Spleen (tissue), 11 donors: Measurements from ENCODE around the gene PSMC6. TPM values are rescaled to one million over a fixed set of nuclear protein-coding genes. Genes with fewer than 3 reads are reported as not detected.
"Not testable (repeated sequence)": the region's sequence is repeated elsewhere in the genome, so short reads cannot be mapped to it uniquely, and the experiment has no call there.

Experiments used
- DNase-seq: peaks from one replicate; pipeline ENCODE4 v3.0.0-alpha.2; 2020
- H3K27ac ChIP-seq, 8 donors: fragments of 200-600 bp; sonication (generic) in 7 of 8; 1 replicate in 4 of 8; 2 replicates in 4 of 8; pipeline versions ENCODE4 v1.5.0 to v1.8.0; 2016 to 2021; ENCODE audit warnings: inconsistent platforms in 4 of 8, mild to moderate bottlenecking in 4 of 8, moderate library complexity in 1 of 8
- H3K27me3 ChIP-seq, 7 donors: fragments of 200-600 bp; sonication (generic) in 6 of 7; replicated peaks in 1 of 7; 1 replicate in 4 of 7; 2 replicates in 3 of 7; pipeline versions ENCODE4 v1.5.0 to v1.8.0; 2016 to 2021; ENCODE audit warnings: inconsistent platforms in 3 of 7, mild to moderate bottlenecking in 1 of 7
- H3K36me3 ChIP-seq, 6 donors: fragments of 200-600 bp; sonication (generic) in 5 of 6; 1 replicate in 4 of 6; 2 replicates in 2 of 6; pipeline versions ENCODE4 v1.5.0 to v1.8.0; 2016 to 2021; ENCODE audit warnings: inconsistent platforms in 2 of 6
- H3K4me1 ChIP-seq, 6 donors: fragments of 200-600 bp; sonication (generic) in 5 of 6; 1 replicate in 3 of 6; 2 replicates in 3 of 6; pipeline versions ENCODE4 v1.5.0 to v1.8.0; 2016 to 2021; ENCODE audit warnings: inconsistent platforms in 3 of 6
- H3K4me3 ChIP-seq, 8 donors: fragments of 200-600 bp; sonication (generic) in 7 of 8; 1 replicate in 4 of 8; 2 replicates in 4 of 8; pipeline versions ENCODE4 v1.5.0 to v1.8.0; 2016 to 2021; ENCODE audit warnings: inconsistent platforms in 4 of 8, mild to moderate bottlenecking in 4 of 8, moderate library complexity in 2 of 8
- H3K9me3 ChIP-seq, 8 donors: fragments of 200-600 bp; sonication (generic) in 7 of 8; 1 replicate in 4 of 8; 2 replicates in 4 of 8; pipeline versions ENCODE4 v1.5.0 to v1.8.0; 2016 to 2021; ENCODE audit warnings: inconsistent platforms in 4 of 8
- POLR2A ChIP-seq, 3 donors: fragments of 450-650 bp; IDR thresholded peaks; one replicate each; pipeline ENCODE4 v1.5.1; 2017; ENCODE audit warnings: antibody characterized with exemption in 3 of 3, mild to moderate bottlenecking in 1 of 3
- POLR2AphosphoS5 ChIP-seq, 3 donors: sonication (generic); formaldehyde crosslinking; IDR thresholded peaks; one replicate each; pipeline ENCODE4 v1.5.1; 2017; ENCODE audit warnings: antibody characterized with exemption in 3 of 3
- WGBS, 5 donors: extraction: QIAGEN DNeasy Blood & Tissue Kit in 3 of 5; methylation state at CpG; one replicate each; pipeline versions ENCODE4 v1.1.5 to v1.1.7; 2013 to 2018; 5-methylcytosine and 5-hydroxymethylcytosine counted together
- intact Hi-C: fragments of 100-400 bp; cut with DNase I; formaldehyde crosslinking; loops from one replicate; pipeline ENCODE4 v1.15.0; 2023; ENCODE audit warnings: low total_unique reads
- polyA plus RNA-seq, 3 donors: library from polyadenylated mRNA; stranded (reverse); fragments of 200-250 nt; gene quantifications; one replicate each; pipeline ENCODE4 v1.2.1, GENCODE V29; 2013
- total RNA-seq, 7 donors: library from RNA; depleted of rRNA in 3 of 7; stranded (reverse); fragments of >200 nt in 3 of 7; fragmentation: NEBNext Ultra II Directional in 4 of 7; extraction: Animal tissue kit (Norgen Biotek cat#: 25700) in 4 of 7; gene quantifications; one replicate each; pipeline versions ENCODE4 v1.1.0 to v1.2.1, GENCODE V29; 2016 to 2021
- TF ChIP-seq, protein P1 (sequence below), 11 experiments: fragments of 200-600 bp in 7 of 11; fragments of 450-650 bp in 4 of 11; sonication (generic) in 4 of 11; IDR thresholded peaks in 8 of 11; conservative IDR thresholded peaks in 3 of 11; 1 replicate in 7 of 11; 2 replicates in 4 of 11; pipeline versions ENCODE4 v1.4.0 to v1.8.0; 2016 to 2021; ENCODE audit warnings: antibody characterized with exemption in 11 of 11, inconsistent platforms in 4 of 11, mild to moderate bottlenecking in 1 of 11
- donor health status: healthy with polysubstance abuse.
- donor health status: DM: no; HTN: no; CAD: no; lungs with moderate emphysema.
- donor health status: DM: no; HTN: no; CAD: no.
- donor health status: Bipolar disorder and iron deficiency.
- donor health status: healthy.
- donor health status: DM: no; HTN: no; CAD: no.
- donor health status: DM: yes; HTN: yes; CAD: no.

PSMC6 gene
- total and polyA plus RNA-seq, 10 donors, result 64.7 to 98.9 (median 82.4) TPM

DNA sequence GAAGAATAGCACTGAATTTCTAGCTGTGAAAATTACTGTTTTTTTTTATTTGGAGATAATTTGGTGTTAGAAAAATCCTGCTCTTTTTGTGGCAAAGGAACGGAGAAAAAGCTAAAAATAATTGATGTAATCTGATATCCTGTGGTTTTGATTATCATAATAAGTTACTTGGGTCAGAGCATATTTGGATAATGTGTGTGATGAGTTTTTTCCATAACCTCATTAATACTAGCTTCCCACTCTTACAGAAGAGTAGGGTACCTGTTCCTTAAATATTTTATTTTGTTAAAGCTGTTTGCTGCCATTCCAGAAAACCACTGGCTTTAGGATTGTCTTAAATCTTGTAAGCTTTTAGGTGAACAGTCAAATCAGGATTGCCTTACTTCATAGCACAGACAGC is 4.7 kb downstream of the PSMC6 start:
- Histone ChIP-seq H3K4me3 (no peak overlapping the region), H3K4me1 (peaks cover 9 to 59% (median 28%) of the 10 kb centered on the region in 6 donors), H3K9me3 (no peaks in the 10 kb centered on the region), H3K27me3 (no peaks in the 10 kb centered on the region), H3K27ac (no peak overlapping the region), H3K36me3 (peaks cover 0 to 84% (median 70%) of the 10 kb centered on the region in 6 donors)
- intact Hi-C loops, result no loop called here
- TF ChIP-seq POLR2A (IDR thresholded peaks at IDR 0.05) (no peak), POLR2AphosphoS5 (IDR thresholded peaks at IDR 0.05) (no peak)
- TF ChIP-seq, protein P1, sequence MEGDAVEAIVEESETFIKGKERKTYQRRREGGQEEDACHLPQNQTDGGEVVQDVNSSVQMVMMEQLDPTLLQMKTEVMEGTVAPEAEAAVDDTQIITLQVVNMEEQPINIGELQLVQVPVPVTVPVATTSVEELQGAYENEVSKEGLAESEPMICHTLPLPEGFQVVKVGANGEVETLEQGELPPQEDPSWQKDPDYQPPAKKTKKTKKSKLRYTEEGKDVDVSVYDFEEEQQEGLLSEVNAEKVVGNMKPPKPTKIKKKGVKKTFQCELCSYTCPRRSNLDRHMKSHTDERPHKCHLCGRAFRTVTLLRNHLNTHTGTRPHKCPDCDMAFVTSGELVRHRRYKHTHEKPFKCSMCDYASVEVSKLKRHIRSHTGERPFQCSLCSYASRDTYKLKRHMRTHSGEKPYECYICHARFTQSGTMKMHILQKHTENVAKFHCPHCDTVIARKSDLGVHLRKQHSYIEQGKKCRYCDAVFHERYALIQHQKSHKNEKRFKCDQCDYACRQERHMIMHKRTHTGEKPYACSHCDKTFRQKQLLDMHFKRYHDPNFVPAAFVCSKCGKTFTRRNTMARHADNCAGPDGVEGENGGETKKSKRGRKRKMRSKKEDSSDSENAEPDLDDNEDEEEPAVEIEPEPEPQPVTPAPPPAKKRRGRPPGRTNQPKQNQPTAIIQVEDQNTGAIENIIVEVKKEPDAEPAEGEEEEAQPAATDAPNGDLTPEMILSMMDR (IDR thresholded peaks at IDR 0.05 in 8 of 11, conservative IDR thresholded peaks at IDR 0.05 in 3 of 11), result no peak
- DNase-seq, result no peak
- WGBS, 5 donors, result 48 to 78% (median 60%) methylated on average over 1 of the region's 1 CpG

DNA sequence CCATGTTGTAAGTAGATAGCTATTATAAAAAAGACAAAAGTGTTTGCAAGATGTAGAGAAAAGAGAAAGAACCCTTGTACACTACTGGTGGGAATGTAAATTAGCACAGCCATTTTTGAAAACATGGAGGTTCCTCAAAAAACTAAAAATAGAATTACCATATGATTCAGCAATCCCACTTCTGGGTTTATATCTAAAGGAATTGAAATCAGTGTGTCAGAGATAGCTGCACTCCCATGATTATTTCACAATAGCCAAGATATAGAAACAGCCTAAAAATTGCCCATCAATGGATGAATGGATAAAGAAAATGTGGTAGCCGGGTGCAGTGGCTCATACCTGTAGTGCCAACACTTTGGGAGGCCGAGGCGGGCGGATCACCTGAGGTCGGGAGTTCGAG is 9.2 kb downstream of the PSMC6 start:
- TF ChIP-seq, protein P1 (IDR thresholded peaks at IDR 0.05 in 8 of 11, conservative IDR thresholded peaks at IDR 0.05 in 3 of 11), result no peak
- TF ChIP-seq POLR2AphosphoS5 (IDR thresholded peaks at IDR 0.05), result no peak
- no peak for TF ChIP-seq POLR2A (IDR thresholded peaks at IDR 0.05)
- intact Hi-C loops, result no loop called here

DNA sequence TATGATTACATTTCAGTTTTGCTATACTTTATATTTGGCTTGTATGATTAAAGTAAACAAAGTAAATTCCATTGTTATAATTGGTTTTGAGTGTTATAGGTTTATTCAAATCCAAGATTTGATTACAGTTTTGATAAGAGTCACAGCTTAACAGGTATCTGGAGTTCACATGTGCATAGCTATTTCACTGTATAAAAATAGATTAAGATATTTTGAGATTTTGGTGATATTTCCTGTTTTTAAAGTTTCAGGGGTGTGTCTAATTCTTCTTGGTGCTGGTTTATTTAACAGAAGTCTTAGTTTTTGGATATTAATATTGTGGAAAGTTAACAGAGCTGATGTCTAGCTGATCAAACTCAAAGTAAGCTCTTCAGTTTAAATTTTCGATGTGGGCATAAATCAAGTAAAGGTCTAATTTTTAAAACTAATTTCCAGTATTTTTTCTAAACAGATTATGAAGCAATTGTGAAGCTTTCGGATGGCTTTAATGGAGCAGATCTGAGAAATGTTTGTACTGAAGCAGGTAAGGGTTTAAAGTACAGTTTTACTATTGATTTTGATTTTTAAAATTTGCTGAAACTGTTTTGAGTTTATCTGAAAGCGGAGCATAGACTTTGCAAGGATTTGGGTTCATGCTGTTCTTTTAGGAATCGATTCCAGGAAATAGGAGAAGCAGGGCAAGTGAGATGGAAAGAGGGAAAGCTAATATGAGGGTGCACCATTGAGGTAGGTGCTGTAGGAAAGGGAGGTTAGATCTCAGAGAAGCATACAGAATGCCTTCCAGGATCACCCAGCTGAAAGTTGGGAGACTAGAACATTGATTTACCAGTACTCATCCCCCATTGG is 16.7 kb downstream of the PSMC6 start:
- Histone ChIP-seq H3K27me3 (no peaks in the 10 kb centered on the region), H3K36me3 (peaks cover 0 to 100% (median 72%) of the 10 kb centered on the region in 6 donors)
- 96 to 98% (median 97%) methylated on average over 4 of the region's 4 CpGs for WGBS, 5 donors

More for the DNA sequence above, 9.2 kb downstream of the PSMC6 start:
- 96 to 99% (median 98%) methylated on average over 6 of the region's 6 CpGs for WGBS, 5 donors
- peak overlapping the region in 2 of 8 donors; percentile 20 to 31 for H3K27ac ChIP-seq
- H3K27me3 ChIP-seq, result no peaks in the 10 kb centered on the region
- peaks cover 0 to 19% (median 0%) of the 10 kb centered on the region in 6 donors for H3K4me1 ChIP-seq
- H3K36me3 ChIP-seq, result peaks cover 0 to 100% (median 93%) of the 10 kb centered on the region in 6 donors
- H3K4me3 ChIP-seq, result no peak overlapping the region
- H3K9me3 ChIP-seq, result no peaks in the 10 kb centered on the region
- DNase-seq, result no peak

DNA sequence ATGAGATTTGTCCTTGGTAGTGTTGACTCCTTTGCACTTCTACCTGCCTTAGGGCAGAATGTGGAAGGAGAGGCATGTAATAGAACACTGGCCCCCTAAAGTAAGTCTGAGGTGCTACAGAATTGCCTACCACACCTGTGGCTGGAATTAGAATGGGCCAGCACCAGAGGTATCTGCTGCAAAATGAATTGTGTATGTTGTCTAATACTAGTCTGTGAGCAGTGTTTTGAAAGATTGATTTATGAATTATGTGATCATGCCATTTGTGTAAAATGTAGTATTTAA is 17.3 kb downstream of the PSMC6 start:
- Histone ChIP-seq H3K9me3 (no peaks in the 10 kb centered on the region), H3K4me3 (no peak overlapping the region), H3K4me1 (peaks cover 0 to 53% (median 23%) of the 10 kb centered on the region in 6 donors), H3K27me3 (no peaks in the 10 kb centered on the region), H3K36me3 (peaks cover 0 to 98% (median 67%) of the 10 kb centered on the region in 6 donors), H3K27ac (peak overlapping the region in 2 of 8 donors; percentile 22 to 58)
- no peak for DNase-seq
- intact Hi-C loops, result no loop called here
- TF ChIP-seq, protein P1 (IDR thresholded peaks at IDR 0.05 in 8 of 11, conservative IDR thresholded peaks at IDR 0.05 in 3 of 11), result no peak
- TF ChIP-seq POLR2A (IDR thresholded peaks at IDR 0.05), result no peak
- no peak for TF ChIP-seq POLR2AphosphoS5 (IDR thresholded peaks at IDR 0.05)

More for the DNA sequence above, 16.7 kb downstream of the PSMC6 start:
- H3K9me3 ChIP-seq, result no peaks in the 10 kb centered on the region
- H3K4me1 ChIP-seq, result peaks cover 0 to 48% (median 21%) of the 10 kb centered on the region in 6 donors
- intact Hi-C loops, result no loop called here
- peak overlapping the region in 4 of 8 donors; percentile 5 to 58 (median 18) for H3K27ac ChIP-seq
- TF ChIP-seq, protein P1 (IDR thresholded peaks at IDR 0.05 in 8 of 11, conservative IDR thresholded peaks at IDR 0.05 in 3 of 11), result no peak
- TF ChIP-seq POLR2A (IDR thresholded peaks at IDR 0.05), result no peak
- TF ChIP-seq POLR2AphosphoS5 (IDR thresholded peaks at IDR 0.05), result no peak
- no peak for DNase-seq
- no peak overlapping the region for H3K4me3 ChIP-seq

DNA sequence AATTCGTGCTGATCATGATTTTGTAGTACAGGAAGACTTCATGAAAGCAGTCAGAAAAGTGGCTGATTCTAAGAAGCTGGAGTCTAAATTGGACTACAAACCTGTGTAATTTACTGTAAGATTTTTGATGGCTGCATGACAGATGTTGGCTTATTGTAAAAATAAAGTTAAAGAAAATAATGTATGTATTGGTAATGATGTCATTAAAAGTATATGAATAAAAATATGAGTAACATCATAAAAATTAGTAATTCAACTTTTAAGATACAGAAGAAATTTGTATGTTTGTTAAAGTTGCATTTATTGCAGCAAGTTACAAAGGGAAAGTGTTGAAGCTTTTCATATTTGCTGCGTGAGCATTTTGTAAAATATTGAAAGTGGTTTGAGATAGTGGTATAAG is 20.5 kb downstream of the PSMC6 start:
- H3K27ac ChIP-seq, H3K9me3 ChIP-seq, H3K4me3 ChIP-seq, DNase-seq, intact Hi-C loops, H3K27me3 ChIP-seq: not testable (repeated sequence)
- Histone ChIP-seq H3K4me1 (peaks cover 10 to 66% (median 44%) of the 10 kb centered on the region in 6 donors), H3K36me3 (peaks cover 0 to 70% (median 41%) of the 10 kb centered on the region in 6 donors)
- WGBS, 5 donors, result 96 to 99% (median 97%) methylated on average over 2 of the region's 2 CpGs

DNA sequence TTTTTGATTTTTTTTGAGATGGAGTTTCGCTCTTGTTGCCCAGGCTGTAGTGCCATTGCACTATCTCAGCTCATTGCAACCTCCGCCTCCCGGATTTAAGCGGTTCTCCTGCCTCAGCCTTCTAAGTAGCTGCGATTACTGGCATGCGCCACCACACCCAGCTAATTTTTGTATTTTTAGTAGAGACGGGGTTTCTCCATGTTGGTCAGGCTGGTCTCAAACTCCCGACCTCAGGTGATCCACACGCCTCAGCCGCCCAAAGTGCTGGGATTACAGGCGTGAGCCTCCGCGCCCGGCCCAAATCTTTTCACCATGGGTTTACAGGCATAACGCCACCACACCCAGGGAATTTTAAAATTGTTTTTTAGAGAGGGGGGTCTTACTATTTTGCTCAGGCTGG is 22.0 kb downstream of the PSMC6 start:
- H3K9me3 ChIP-seq, DNase-seq, H3K27me3 ChIP-seq, intact Hi-C loops: not testable (repeated sequence)
- Histone ChIP-seq H3K36me3 (peaks cover 0 to 68% (median 30%) of the 10 kb centered on the region in 6 donors), H3K27ac (peak overlapping the region in 7 of 8 donors; percentile 74 to 94 (median 90)), H3K4me3 (peak overlapping the region in 1 of 8 donors; percentile 95), H3K4me1 (peaks cover 6 to 65% (median 34%) of the 10 kb centered on the region in 6 donors)
- WGBS, 5 donors, result 94 to 97% (median 95%) methylated on average over 15 of the region's 15 CpGs
